Liver (tissue), 9 donors: Measurements from ENCODE around the gene ACMSD. TPM values are rescaled to one million over a fixed set of nuclear protein-coding genes. Genes with fewer than 3 reads are reported as not detected.

Experiments
- DNase-seq: peaks from one replicate; pipeline ENCODE4 v3.0.0-alpha.2; 2017; ENCODE audit warnings: low spot score
- H3K27ac ChIP-seq, 2 donors: one replicate each; pipeline ENCODE4 v1.7.0; 2013; ENCODE audit warnings: inconsistent platforms in 2 of 2, low read length in 2 of 2, control low read depth in 1 of 2, low read depth in 1 of 2, mild to moderate bottlenecking in 1 of 2
- H3K27me3 ChIP-seq, 4 donors: one replicate each; pipeline versions ENCODE4 v1.6.1 to v1.7.0; 2013; ENCODE audit warnings: low read length in 3 of 4, inconsistent platforms in 1 of 4, mild to moderate bottlenecking in 1 of 4, moderate library complexity in 1 of 4; ENCODE audit not compliant: control insufficient read depth in 4 of 4, insufficient read depth in 4 of 4
- H3K36me3 ChIP-seq, 4 donors: one replicate each; pipeline versions ENCODE4 v1.6.1 to v1.7.0; 2013; ENCODE audit warnings: low read length in 3 of 4, mild to moderate bottlenecking in 3 of 4, low read depth in 1 of 4, moderate library complexity in 1 of 4; ENCODE audit not compliant: control insufficient read depth in 4 of 4, insufficient read depth in 3 of 4
- H3K4me1 ChIP-seq, 4 donors: one replicate each; pipeline versions ENCODE4 v1.6.1 to v1.7.0; 2013; ENCODE audit warnings: low read length in 3 of 4, mild to moderate bottlenecking in 3 of 4, moderate library complexity in 1 of 4; ENCODE audit not compliant: control insufficient read depth in 4 of 4, insufficient read depth in 4 of 4
- H3K4me3 ChIP-seq, 3 donors: one replicate each; pipeline versions ENCODE4 v1.6.1 to v1.7.0; 2013; ENCODE audit warnings: low read length in 3 of 3, control low read depth in 1 of 3, low read depth in 1 of 3, mild to moderate bottlenecking in 1 of 3
- H3K9ac ChIP-seq, 2 donors: one replicate each; pipeline ENCODE4 v1.7.0; 2013; ENCODE audit warnings: low read length in 2 of 2, mild to moderate bottlenecking in 2 of 2, moderate library complexity in 2 of 2, control low read depth in 1 of 2, low read depth in 1 of 2
- H3K9me3 ChIP-seq, 4 donors: one replicate each; pipeline versions ENCODE4 v1.6.1 to v1.7.0; 2013; ENCODE audit warnings: low read length in 3 of 4; ENCODE audit not compliant: control insufficient read depth in 4 of 4
- EGR1 ChIP-seq, 2 donors: IDR thresholded peaks; 2 replicates each; pipeline ENCODE4 v1.6.1; 2016 to 2018; ENCODE audit warnings: antibody characterized with exemption in 2 of 2, low read depth in 2 of 2
- FOXA1 ChIP-seq: IDR thresholded peaks from 2 replicates; pipeline ENCODE4 v1.6.1; 2016; ENCODE audit warnings: antibody characterized with exemption
- FOXA2 ChIP-seq: IDR thresholded peaks from 2 replicates; pipeline ENCODE4 v1.6.1; 2016; ENCODE audit warnings: antibody characterized with exemption
- GABPA ChIP-seq, 2 donors: IDR thresholded peaks in 1 of 2; conservative IDR thresholded peaks in 1 of 2; 2 replicates each; pipeline ENCODE4 v1.6.1; 2016; ENCODE audit warnings: antibody characterized with exemption in 2 of 2, mild to moderate bottlenecking in 1 of 2, moderate library complexity in 1 of 2
- HNF4A ChIP-seq, 2 donors: conservative IDR thresholded peaks; 2 replicates each; pipeline ENCODE4 v1.6.1; 2016; ENCODE audit warnings: antibody characterized with exemption in 2 of 2, mild to moderate bottlenecking in 2 of 2
- HNF4G ChIP-seq: IDR thresholded peaks from 2 replicates; pipeline ENCODE4 v1.6.1; 2016; ENCODE audit warnings: antibody characterized with exemption
- JUND ChIP-seq, 2 donors: IDR thresholded peaks; 2 replicates each; pipeline ENCODE4 v1.6.1; 2016; ENCODE audit warnings: antibody characterized with exemption in 2 of 2
- NR2F2 ChIP-seq: IDR thresholded peaks from 2 replicates; pipeline ENCODE4 v1.6.1; 2016; ENCODE audit warnings: antibody characterized with exemption
- RAD21 ChIP-seq, 2 donors: IDR thresholded peaks; 2 replicates each; pipeline ENCODE4 v1.6.1; 2016; ENCODE audit warnings: antibody characterized with exemption in 2 of 2, mild to moderate bottlenecking in 2 of 2
- RXRA ChIP-seq, 2 donors: IDR thresholded peaks; 2 replicates each; pipeline ENCODE4 v1.6.1; 2017 to 2018; ENCODE audit warnings: antibody characterized with exemption in 2 of 2, mild to moderate bottlenecking in 1 of 2
- SP1 ChIP-seq: IDR thresholded peaks from 2 replicates; pipeline ENCODE4 v1.6.1; 2018; ENCODE audit warnings: antibody characterized with exemption, mild to moderate bottlenecking
- TAF1 ChIP-seq: conservative IDR thresholded peaks from 2 replicates; pipeline ENCODE4 v1.6.1; 2016; ENCODE audit warnings: antibody characterized with exemption, mild to moderate bottlenecking
- YY1 ChIP-seq: IDR thresholded peaks from 2 replicates; pipeline ENCODE4 v1.6.1; 2016; ENCODE audit warnings: antibody characterized with exemption, mild to moderate bottlenecking
- WGBS: extraction: QIAGEN DNeasy Blood & Tissue Kit; methylation state at CpG from one replicate; pipeline ENCODE4 v1.1.7; 2013; 5-methylcytosine and 5-hydroxymethylcytosine counted together
- polyA plus RNA-seq, 2 donors: library from polyadenylated mRNA; stranded (reverse) in 1 of 2; unstranded in 1 of 2; fragments of 200-250 nt in 1 of 2; fragments of >200 nt in 1 of 2; fragmentation: Nextera tagmentation in 1 of 2; extraction: Ambion mirVana in 1 of 2; gene quantifications; one replicate each; pipeline versions ENCODE4 v1.2.1 to v1.2.3, GENCODE V29; 2013 to 2015
- total RNA-seq, 2 donors: library from RNA; depleted of rRNA; stranded (reverse); fragments of >200 nt; gene quantifications; one replicate each; pipeline ENCODE4 v1.2.3, GENCODE V29; 2014
- TF ChIP-seq, protein P1 (sequence below): IDR thresholded peaks from 2 replicates; pipeline ENCODE4 v1.6.1; 2016; ENCODE audit warnings: antibody characterized with exemption, mild to moderate bottlenecking
- TF ChIP-seq, protein P2 (sequence below): fragments of 150-350 bp; IDR thresholded peaks from 2 replicates; pipeline ENCODE4 v1.5.1; 2017; ENCODE audit warnings: improper control_type of control experiment, low read depth, low read length; ENCODE audit not compliant: missing input control
- TF ChIP-seq, protein P3 (sequence below): IDR thresholded peaks from 2 replicates; pipeline ENCODE4 v1.6.1; 2016; ENCODE audit warnings: antibody characterized with exemption
- TF ChIP-seq, protein P4 (sequence below): IDR thresholded peaks from 2 replicates; pipeline ENCODE4 v1.6.1; 2016; ENCODE audit warnings: antibody characterized with exemption
- TF ChIP-seq, protein P5 (sequence below): IDR thresholded peaks from 2 replicates; pipeline ENCODE4 v1.6.1; 2016; ENCODE audit warnings: antibody characterized with exemption
- donor health status: healthy.
- donor health status: healthy.
- donor health status: healthy.
- donor health status: healthy.
- donor health status: healthy.

The ACMSD gene
- total and polyA plus RNA-seq, 4 donors: 11.9 to 91.4 (median 75.8) TPM

DNA sequence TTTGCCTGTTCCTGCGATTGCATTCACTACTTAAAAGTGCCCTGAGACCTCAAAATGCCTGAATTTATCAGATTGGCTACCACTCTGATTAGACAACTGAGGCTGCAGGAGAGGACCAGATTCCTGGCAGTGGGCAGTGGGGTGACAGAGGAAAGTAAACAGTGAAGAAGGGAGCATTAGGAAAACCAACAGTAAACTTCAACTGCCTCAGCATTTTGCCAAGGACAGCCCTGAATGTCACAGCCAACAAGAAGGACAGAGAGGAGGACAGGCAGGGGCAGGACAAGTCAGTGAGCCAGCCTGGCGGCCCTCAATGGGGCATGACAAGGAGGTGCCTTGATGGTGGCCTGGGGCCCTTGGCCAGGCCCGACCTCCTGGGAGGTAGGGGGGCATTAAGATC lies 24.3 kb downstream of the ACMSD start (continued):
- TF ChIP-seq, protein P1, sequence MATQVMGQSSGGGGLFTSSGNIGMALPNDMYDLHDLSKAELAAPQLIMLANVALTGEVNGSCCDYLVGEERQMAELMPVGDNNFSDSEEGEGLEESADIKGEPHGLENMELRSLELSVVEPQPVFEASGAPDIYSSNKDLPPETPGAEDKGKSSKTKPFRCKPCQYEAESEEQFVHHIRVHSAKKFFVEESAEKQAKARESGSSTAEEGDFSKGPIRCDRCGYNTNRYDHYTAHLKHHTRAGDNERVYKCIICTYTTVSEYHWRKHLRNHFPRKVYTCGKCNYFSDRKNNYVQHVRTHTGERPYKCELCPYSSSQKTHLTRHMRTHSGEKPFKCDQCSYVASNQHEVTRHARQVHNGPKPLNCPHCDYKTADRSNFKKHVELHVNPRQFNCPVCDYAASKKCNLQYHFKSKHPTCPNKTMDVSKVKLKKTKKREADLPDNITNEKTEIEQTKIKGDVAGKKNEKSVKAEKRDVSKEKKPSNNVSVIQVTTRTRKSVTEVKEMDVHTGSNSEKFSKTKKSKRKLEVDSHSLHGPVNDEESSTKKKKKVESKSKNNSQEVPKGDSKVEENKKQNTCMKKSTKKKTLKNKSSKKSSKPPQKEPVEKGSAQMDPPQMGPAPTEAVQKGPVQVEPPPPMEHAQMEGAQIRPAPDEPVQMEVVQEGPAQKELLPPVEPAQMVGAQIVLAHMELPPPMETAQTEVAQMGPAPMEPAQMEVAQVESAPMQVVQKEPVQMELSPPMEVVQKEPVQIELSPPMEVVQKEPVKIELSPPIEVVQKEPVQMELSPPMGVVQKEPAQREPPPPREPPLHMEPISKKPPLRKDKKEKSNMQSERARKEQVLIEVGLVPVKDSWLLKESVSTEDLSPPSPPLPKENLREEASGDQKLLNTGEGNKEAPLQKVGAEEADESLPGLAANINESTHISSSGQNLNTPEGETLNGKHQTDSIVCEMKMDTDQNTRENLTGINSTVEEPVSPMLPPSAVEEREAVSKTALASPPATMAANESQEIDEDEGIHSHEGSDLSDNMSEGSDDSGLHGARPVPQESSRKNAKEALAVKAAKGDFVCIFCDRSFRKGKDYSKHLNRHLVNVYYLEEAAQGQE: peak; percentile 70
- TF ChIP-seq, protein P2, sequence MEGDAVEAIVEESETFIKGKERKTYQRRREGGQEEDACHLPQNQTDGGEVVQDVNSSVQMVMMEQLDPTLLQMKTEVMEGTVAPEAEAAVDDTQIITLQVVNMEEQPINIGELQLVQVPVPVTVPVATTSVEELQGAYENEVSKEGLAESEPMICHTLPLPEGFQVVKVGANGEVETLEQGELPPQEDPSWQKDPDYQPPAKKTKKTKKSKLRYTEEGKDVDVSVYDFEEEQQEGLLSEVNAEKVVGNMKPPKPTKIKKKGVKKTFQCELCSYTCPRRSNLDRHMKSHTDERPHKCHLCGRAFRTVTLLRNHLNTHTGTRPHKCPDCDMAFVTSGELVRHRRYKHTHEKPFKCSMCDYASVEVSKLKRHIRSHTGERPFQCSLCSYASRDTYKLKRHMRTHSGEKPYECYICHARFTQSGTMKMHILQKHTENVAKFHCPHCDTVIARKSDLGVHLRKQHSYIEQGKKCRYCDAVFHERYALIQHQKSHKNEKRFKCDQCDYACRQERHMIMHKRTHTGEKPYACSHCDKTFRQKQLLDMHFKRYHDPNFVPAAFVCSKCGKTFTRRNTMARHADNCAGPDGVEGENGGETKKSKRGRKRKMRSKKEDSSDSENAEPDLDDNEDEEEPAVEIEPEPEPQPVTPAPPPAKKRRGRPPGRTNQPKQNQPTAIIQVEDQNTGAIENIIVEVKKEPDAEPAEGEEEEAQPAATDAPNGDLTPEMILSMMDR: no peak
- peak; percentile 97 for TF ChIP-seq FOXA1
- TF ChIP-seq SP1: peak; percentile 45
- TF ChIP-seq RXRA (IDR thresholded peaks at IDR 0.05): peak; percentile 46 to 92
- peak; percentile 28 to 48 for TF ChIP-seq RAD21 (IDR thresholded peaks at IDR 0.05)

DNA sequence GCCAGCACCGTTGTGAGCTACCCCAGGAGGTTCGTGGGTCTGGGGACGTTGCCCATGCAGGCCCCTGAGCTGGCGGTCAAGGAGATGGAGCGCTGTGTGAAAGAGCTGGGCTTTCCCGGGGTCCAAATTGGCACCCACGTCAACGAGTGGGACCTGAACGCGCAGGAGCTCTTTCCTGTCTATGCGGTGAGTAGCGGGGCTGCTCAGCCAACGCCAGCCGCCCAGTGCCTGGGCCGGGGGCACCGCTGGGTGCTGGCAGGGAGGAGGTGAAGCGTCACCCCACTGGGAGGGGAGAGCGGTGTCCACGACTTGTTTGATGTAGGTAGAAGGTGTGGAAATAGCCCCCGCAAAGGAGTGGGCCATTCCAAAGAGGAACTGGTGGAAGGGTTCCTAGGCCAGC lies 25.0 kb downstream of the ACMSD start:
- peaks cover 13 to 58% (median 42%) of the 10 kb centered on the region in 4 donors for H3K4me1 ChIP-seq
- no peaks in the 10 kb centered on the region for H3K27me3 ChIP-seq
- H3K4me3 ChIP-seq: no peak overlapping the region
- no peak overlapping the region for H3K9ac ChIP-seq
- peaks cover 4 to 21% (median 8%) of the 10 kb centered on the region in 4 donors for H3K36me3 ChIP-seq
- TF ChIP-seq, protein P3, sequence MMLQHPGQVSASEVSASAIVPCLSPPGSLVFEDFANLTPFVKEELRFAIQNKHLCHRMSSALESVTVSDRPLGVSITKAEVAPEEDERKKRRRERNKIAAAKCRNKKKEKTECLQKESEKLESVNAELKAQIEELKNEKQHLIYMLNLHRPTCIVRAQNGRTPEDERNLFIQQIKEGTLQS: no peak
- TF ChIP-seq HNF4G (no peak), JUND (IDR thresholded peaks at IDR 0.05) (no peak), RAD21 (IDR thresholded peaks at IDR 0.05) (no peak)
- no peak for DNase-seq
- whole genome bisulfite sequencing: 86% methylated on average over 20 of the region's 20 CpGs
- no peaks in the 10 kb centered on the region for H3K9me3 ChIP-seq
- H3K27ac ChIP-seq: peak overlapping the region in 1 of 2 donors; percentile 39

DNA sequence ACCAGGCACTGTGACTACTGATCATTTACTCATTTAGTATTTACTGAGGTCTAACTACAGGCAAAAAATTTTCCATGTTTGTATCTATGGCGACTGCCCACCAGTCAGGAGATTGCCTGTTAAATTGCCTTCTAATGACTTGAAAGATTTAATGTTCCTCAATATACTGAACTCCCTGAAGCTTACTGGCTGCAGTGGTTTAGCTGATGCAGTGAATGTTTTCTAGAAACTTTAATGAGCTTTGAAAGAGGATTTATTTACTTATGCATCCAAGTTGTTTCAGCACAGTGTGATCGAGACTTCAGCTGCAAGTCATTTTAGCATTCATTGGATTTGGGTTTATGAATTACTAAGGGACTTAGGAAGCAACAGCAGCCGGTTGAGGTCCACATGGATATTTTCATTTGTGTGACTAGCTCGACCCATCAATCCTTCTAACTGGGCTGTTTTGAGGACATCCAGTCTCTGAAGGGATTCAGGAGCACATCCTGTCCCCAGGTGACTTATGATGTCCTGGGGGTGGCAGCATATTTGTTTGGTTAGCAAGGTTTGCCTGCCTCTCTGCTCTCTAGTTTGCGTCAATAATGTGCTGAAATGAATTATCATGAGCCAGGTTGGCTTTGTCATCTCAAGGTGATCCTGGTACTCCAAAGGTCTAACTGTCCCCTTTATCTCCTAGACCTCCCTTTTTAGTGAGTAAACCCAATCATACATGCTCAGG lies 26.8 kb downstream of the ACMSD start:
- H3K9me3 ChIP-seq: no peaks in the 10 kb centered on the region
- no peak overlapping the region for H3K9ac ChIP-seq
- no peak for DNase-seq
- peaks cover 7 to 22% (median 11%) of the 10 kb centered on the region in 4 donors for H3K36me3 ChIP-seq
- H3K27ac ChIP-seq: peak overlapping the region in 1 of 2 donors; percentile 26
- no peak overlapping the region for H3K4me3 ChIP-seq
- 46% methylated on average over 5 of the region's 5 CpGs for WGBS
- H3K27me3 ChIP-seq: no peaks in the 10 kb centered on the region
- H3K4me1 ChIP-seq: peaks cover 14 to 62% (median 41%) of the 10 kb centered on the region in 4 donors
- TF ChIP-seq EGR1 (IDR thresholded peaks at IDR 0.05; ENCODE audit: low read depth in 2 of 2): peak in 1 of 2 donors; percentile 50
- peak; percentile 76 for TF ChIP-seq SP1
- TF ChIP-seq HNF4G: no peak
- TF ChIP-seq RXRA (IDR thresholded peaks at IDR 0.05): peak; percentile 87 to 97
- TF ChIP-seq RAD21 (IDR thresholded peaks at IDR 0.05): peak in 1 of 2 donors; percentile 40
- peak; percentile 45 to 86 for TF ChIP-seq HNF4A (conservative IDR thresholded peaks at IDR 0.05)
- TF ChIP-seq NR2F2: no peak
- peak in 1 of 2 donors; percentile 56 for TF ChIP-seq GABPA (IDR thresholded peaks at IDR 0.05 in 1 of 2, conservative IDR thresholded peaks at IDR 0.05 in 1 of 2)
- no peak for TF ChIP-seq TAF1
- TF ChIP-seq, protein P3: no peak
- peak; percentile 27 for TF ChIP-seq FOXA1
- TF ChIP-seq, protein P2: no peak
- TF ChIP-seq YY1: peak; percentile 85
- TF ChIP-seq, protein P4, sequence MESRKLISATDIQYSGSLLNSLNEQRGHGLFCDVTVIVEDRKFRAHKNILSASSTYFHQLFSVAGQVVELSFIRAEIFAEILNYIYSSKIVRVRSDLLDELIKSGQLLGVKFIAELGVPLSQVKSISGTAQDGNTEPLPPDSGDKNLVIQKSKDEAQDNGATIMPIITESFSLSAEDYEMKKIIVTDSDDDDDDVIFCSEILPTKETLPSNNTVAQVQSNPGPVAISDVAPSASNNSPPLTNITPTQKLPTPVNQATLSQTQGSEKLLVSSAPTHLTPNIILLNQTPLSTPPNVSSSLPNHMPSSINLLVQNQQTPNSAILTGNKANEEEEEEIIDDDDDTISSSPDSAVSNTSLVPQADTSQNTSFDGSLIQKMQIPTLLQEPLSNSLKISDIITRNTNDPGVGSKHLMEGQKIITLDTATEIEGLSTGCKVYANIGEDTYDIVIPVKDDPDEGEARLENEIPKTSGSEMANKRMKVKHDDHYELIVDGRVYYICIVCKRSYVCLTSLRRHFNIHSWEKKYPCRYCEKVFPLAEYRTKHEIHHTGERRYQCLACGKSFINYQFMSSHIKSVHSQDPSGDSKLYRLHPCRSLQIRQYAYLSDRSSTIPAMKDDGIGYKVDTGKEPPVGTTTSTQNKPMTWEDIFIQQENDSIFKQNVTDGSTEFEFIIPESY: peak; percentile 46
- TF ChIP-seq, protein P5, sequence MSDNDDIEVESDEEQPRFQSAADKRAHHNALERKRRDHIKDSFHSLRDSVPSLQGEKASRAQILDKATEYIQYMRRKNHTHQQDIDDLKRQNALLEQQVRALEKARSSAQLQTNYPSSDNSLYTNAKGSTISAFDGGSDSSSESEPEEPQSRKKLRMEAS: peak; percentile 88
- TF ChIP-seq JUND (IDR thresholded peaks at IDR 0.05): peak in 1 of 2 donors; percentile 83
- peak; percentile 75 for TF ChIP-seq FOXA2
